ENCODE results near the gene TMEM19.

TMEM19 gene

GRCh38 chr12:71685914-71686657, at the start of gene TMEM19:
TSS of gene TMEM19 (plus strand) at chr12:71686082. CDS start at chr12:71686681, 599 bp downstream.
- in situ Hi-C loops (cut with MboI; ENCODE audit: low sequenced_read_pairs, unreplicated experiment), result no loop called here
- peak; percentile 53 for TF ChIP-seq CTCF (IDR thresholded peaks at IDR 0.05; ENCODE audit: borderline replicate concordance, control extremely low read depth, extremely low read depth, insufficient read depth, missing control alignments)
- DNase-seq (ENCODE audit: low spot score), result peak; percentile 88

GRCh38 chr12:71636704-71637115, 49.2 kb upstream of the TMEM19 start:
- in situ Hi-C loops (cut with MboI; ENCODE audit: low sequenced_read_pairs, unreplicated experiment), result loop anchor here (10.0 kb wide), 1 partner anchor 108 kb away; no protein-coding TSS in a partner anchor
- DNase-seq (ENCODE audit: low spot score), result peak; percentile 47
- TF ChIP-seq CTCF (IDR thresholded peaks at IDR 0.05; ENCODE audit: borderline replicate concordance, control extremely low read depth, extremely low read depth, insufficient read depth, missing control alignments), result peak; percentile 68

GRCh38 chr12:71638499-71638898, 47.4 kb upstream of the TMEM19 start:
- in situ Hi-C loops (cut with MboI; ENCODE audit: low sequenced_read_pairs, unreplicated experiment), result loop anchor here (10.0 kb wide), 1 partner anchor 106 kb away; no protein-coding TSS in a partner anchor
- TF ChIP-seq CTCF (IDR thresholded peaks at IDR 0.05; ENCODE audit: borderline replicate concordance, control extremely low read depth, extremely low read depth, insufficient read depth, missing control alignments), result no peak
- no peak for DNase-seq (ENCODE audit: low spot score)

- TF ChIP-seq CTCF (IDR thresholded peaks at IDR 0.05; ENCODE audit: borderline replicate concordance, control extremely low read depth, extremely low read depth, insufficient read depth, missing control alignments), result peak; percentile 18
- peak; percentile 6 for DNase-seq (ENCODE audit: low spot score)
- in situ Hi-C loops (cut with MboI; ENCODE audit: low sequenced_read_pairs, unreplicated experiment), result loop anchor here (10.0 kb wide), 1 partner anchor 105 kb away; no protein-coding TSS in a partner anchor
Measured at GRCh38 chr12:71639341-71639760, 46.5 kb upstream of the TMEM19 start.

- no peak for TF ChIP-seq CTCF (IDR thresholded peaks at IDR 0.05; ENCODE audit: borderline replicate concordance, control extremely low read depth, extremely low read depth, insufficient read depth, missing control alignments)
- DNase-seq (ENCODE audit: low spot score), result no peak
- in situ Hi-C loops (cut with MboI; ENCODE audit: low sequenced_read_pairs, unreplicated experiment), result no loop called here
Measured at GRCh38 chr12:71640316-71640715, 45.6 kb upstream of the TMEM19 start.

GRCh38 chr12:71641390-71641789, 44.5 kb upstream of the TMEM19 start:
- in situ Hi-C loops (cut with MboI; ENCODE audit: low sequenced_read_pairs, unreplicated experiment), result no loop called here

More at GRCh38 chr12:71641390-71641789, 44.5 kb upstream of the TMEM19 start:
- no peak for TF ChIP-seq CTCF (IDR thresholded peaks at IDR 0.05; ENCODE audit: borderline replicate concordance, control extremely low read depth, extremely low read depth, insufficient read depth, missing control alignments)
- DNase-seq (ENCODE audit: low spot score), result no peak
